HuH-7.5 (cell line): ENCODE results near the gene TBC1D8.

Experiments used
- DNase-seq: peaks from one replicate; pipeline ENCODE4 v3.0.0; 2011; ENCODE audit warnings: low spot score

TBC1D8 gene

GRCh38 chr2:101026923-101027469, 124.2 kb downstream of the TBC1D8 start:
- DNase-seq: no peak

GRCh38 chr2:101026253-101026701, 124.9 kb downstream of the TBC1D8 start:
- DNase-seq: no peak

- DNase-seq: no peak
Measured at GRCh38 chr2:101025561-101025960, 125.6 kb downstream of the TBC1D8 start.

DNA sequence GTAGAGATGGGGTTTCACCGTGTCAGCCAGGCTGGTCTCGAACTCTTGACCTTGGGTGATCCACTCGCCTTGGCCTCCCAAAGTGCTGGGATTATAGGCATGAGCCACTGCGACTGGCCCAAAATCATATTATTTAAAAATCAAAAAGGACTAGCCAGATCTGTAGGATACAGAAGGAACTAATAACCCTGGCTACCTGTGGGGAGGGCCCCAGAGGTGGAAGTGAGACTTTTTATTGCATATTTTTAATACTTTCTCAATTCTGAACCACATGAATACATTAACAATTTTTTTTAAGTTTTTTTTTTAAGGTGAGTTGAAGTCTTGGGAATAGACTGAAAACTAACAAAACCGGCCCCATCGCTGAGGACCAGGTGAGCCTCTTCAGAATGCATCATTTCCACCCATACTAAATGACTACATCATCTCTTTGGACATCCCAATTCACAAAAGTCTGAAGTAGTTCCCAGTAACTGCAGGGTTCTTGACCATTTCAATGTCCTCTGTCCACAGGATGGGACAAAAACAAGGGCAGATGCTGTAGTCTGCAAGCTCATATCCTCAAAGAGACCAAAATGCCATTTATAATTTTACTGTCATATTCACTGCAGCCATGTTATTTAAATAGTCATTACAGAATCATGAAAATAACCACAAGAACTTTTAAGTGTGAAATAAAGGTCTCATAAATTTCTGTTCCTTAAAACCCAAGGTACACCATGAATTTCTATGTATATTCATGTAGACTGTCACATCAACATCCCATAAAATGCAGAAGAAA, 127.7 kb downstream of the TBC1D8 start:
- no peak for DNase-seq

DNA sequence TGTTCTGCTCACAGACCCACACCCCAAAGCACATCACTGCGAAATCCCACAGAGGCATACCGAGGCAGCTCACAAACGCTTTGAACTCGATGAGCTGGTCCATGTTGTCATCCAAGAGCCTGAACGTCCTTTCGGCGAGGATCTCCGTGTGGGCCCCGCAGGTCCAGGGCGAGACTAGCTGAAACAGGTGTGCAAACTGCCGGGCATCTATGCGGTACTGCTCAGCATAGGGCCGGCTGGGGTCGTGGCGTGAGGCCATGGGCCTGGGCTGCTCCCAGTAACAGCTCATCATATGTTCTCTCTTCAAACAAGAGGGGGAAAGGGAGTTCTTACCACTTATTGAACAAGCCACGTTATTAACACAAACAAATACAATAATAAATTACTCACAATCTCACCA, 129.0 kb downstream of the TBC1D8 start:
- no peak for DNase-seq

- DNase-seq: no peak
Measured at GRCh38 chr2:101018934-101019333, 132.2 kb downstream of the TBC1D8 start.

DNA sequence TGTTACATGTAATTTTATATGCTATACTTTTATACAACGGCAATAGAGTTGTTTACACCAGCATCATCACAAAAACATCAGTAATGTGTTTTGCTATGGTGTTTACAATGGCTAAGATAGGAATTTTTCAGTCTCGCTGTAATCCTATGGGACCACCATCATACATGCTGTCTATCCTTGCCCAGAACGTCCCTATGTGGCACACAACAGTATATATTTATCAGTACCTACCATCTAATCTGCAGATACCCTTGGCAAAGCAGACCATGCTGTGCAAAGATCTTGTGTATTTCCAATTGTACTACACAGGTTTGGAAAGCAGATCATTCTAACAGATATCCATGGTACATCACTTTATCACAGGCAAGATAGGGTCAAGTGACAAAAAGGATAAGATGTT, 133.8 kb downstream of the TBC1D8 start:
- DNase-seq: no peak

DNA sequence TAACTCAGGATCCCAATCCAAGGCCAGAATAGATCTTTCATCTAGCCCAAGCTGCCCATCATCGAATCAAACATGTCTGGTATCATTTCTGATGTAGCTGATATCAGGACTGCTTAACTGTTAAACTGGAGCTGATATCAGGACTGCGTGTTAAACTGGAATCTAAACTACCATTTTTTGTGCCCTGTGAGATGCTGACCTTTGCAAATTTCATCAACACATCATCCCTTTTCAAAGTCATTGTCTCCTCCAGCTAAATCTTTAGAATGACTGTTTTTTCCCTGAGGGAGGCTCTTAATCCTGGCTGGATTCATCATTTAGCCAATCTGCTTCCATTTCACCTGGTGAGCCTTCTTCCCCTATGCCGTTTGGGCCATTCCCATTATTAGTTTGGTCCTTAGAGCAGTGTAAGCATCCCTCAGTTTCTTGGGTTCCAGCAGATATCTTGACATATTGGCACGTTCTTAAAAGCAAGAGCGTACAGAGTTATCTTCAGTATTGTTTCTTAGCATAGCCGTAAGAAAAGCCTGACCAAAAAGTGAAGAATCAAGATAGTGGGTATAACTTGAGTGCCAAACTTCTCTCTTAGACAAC, 136.8 kb downstream of the TBC1D8 start:
- no peak for DNase-seq

DNA sequence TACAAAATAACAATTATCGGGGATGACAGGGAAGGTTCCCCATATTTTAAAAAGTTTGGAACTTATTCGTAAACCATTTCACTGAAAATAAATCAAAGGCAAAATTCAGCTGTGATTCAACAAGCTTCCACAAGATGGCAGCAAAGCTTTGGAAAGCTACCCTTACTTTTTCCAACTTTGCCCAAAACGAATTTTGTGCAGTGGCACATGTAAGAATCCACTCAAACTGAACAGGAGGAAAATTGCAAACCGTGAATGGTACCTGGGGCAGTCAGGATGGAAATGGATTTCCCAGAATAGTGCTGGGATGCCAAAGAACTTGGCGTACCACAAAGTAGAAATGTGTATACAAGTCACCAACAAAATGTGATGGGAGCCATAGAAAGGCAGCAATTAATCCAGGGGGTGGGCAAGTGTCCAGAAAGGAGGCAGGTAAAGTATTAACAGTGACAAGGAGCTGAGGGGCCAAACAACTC, 138.4 kb downstream of the TBC1D8 start:
- no peak for DNase-seq

DNA sequence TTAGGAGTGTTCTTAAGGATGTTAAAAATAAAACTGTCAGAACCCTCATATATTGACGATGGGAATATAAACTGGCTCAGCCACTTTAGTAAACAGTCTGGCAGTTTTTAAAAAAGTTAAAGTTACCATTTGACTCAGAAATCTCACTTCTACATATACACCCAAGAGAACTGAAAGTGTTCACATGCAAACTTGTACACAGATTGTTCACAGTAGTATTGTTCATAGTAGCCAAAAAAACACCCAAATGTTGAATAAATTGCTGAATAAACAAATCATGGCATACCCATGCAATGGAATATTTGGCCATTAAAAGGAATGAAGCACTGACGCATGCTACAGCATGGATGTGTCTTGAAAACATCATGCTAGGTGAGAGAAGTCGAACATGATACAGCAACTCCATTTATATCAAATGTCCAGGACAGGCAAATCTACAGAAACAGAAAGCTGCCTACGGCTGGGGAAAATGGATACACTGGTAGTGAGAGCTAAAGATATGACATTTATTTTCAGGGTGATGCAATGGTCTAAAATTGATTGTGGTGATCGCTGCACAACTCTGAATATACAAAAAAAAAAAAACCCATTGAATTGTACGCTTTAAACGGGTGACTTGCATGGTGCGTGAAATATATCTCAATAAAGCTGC, 139.0 kb downstream of the TBC1D8 start:
- DNase-seq: no peak

DNA sequence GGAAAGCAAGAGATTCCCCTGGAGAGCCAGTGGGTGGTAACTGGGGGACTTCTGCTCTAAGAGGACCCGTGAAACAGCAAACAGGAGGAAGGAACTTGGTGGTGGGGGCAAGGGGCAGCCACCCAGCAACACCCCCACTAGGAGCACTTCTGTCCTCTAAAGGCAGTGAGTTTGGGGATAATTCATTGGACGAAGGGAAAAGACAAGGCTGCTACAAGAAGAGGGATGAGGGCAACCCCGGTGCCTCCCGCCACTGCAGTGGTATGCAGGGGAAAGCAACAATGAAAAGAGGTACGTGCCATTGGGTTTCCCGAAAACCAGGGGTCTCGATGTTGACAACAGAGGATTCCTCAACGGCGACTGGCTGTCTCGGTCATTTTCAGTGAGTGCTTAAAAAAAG, 140.0 kb downstream of the TBC1D8 start:
- DNase-seq: no peak

DNA sequence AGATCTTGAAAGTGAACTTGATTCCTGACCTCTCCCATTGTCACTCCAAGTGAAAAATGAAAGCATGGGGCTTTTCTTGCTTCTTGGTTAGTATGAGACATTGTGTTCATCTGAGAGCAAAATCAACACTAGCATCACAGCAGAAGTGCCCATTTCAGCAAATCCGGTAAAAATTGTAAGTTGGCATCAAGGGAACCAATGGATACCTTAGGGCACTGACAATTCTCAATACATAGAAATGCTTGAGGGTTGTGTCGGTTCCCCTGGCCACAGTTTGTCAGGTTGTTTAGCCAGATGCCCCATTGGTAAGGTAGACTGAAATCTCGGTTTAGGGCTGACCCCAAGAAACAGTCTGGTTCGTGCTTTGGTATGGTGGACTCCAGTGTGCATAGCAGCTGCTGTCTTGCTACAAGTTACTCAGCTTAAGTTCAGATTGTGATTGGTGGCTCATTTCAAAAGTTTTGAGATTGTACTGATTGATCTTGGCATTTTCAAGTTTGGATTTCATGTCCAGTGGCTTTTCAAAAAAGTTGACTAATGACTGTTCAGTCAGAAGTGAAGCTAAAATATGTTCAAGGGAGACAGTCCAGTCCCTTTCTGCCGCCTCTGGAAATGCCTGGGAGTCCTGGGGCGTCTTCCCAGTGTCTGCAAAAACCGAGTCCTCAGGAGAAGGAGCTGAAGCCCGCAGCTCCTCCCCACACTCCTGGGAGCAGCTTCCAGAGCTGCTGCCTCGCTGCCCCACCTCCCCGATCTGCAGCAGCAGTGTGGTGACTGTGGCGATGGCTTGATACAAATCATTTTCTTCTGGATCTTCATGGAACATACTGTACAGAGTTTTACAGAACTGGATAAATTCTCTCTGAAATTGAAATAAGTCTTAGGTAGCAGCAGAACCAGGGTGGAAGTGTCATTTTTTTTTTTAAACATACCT, 143.5 kb downstream of the TBC1D8 start:
- DNase-seq: no peak

- DNase-seq: no peak
Measured at GRCh38 chr2:101006065-101006715, 145.0 kb downstream of the TBC1D8 start.

GRCh38 chr2:101004620-101005325, 146.4 kb downstream of the TBC1D8 start:
- no peak for DNase-seq

GRCh38 chr2:101003278-101003775, 147.9 kb downstream of the TBC1D8 start:
- DNase-seq: no peak

DNA sequence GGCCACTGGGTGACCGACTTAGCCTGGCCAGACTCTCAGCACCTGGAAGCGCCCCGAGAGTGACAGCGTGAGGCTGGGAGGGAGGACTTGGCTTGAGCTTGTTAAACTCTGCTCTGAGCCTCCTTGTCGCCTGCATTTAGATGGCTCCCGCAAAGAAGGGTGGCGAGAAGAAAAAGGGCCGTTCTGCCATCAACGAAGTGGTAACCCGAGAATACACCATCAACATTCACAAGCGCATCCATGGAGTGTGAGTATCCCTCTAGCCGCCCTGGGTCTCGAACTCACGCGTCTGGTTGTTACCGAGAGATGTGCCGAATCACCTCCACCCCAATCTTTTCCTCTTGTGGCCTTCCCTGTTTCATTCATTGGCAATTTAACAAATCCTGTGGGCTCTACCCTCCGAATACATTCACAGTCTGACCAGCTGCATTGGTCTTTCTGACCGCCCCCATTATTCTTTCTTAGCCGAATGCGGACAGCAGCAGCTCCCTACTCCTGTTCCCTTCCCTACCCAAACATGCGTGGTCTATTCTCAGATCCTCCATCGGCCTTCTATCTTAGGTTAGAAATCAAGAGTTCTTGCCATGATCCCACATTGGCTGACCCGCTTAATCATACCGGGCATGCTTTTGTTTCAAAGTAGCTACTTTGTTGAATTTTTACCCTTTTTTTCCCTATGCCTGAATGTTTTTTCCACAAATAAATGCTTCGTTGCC, 148.5 kb downstream of the TBC1D8 start:
- DNase-seq: no peak

GRCh38 chr2:101001691-101002561, 149.3 kb downstream of the TBC1D8 start, which contains the start of gene RPL31:
TSS of gene RPL31 (plus strand) at chr2:101002289. CDS start at chr2:101002702, 413 bp downstream.
- peak; percentile 94 for DNase-seq

DNA sequence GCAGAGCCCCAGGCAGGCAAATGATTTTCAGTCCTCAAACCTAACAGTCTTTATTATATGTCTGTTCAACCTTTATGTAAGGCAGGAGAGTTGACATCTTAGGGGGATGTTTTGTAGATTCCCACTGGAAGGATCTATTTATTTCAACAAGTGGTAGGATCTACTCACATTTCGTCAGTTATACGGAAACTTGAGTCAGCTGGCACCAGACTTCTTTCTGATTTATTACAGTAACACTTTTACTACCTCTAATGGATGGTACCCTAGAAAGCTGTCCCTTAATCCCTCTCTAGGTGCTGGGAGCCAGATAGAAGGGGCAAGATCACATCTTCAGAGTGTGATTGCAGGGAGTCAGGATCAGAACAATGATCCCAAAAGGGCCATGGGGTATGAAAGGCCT, 151.2 kb downstream of the TBC1D8 start:
- DNase-seq: no peak

GRCh38 chr2:100998235-100998573, 153.0 kb downstream of the TBC1D8 start:
- DNase-seq: no peak
